DOHH2 (cell line): ENCODE measurements around the gene CCDC85C.

Experiments
- H3F3A ChIP-seq: fragments of 200-600 bp; sonication (generic), shearing (Covaris generic); 2 replicates; pipeline ENCODE4 v1.6.0; 2016; ENCODE audit warnings: antibody characterized with exemption, mild to moderate bottlenecking; ENCODE audit not compliant: control insufficient read depth, insufficient read depth
- H3K27ac ChIP-seq: fragments of 200-600 bp; sonication (generic); 2 replicates; pipeline ENCODE4 v1.5.1; 2014; ENCODE audit warnings: low read depth, mild to moderate bottlenecking, low read length, moderate library complexity
- H3K27me3 ChIP-seq: fragments of 200-600 bp; sonication (generic); 2 replicates; pipeline ENCODE4 v1.6.1; 2014; ENCODE audit warnings: mild to moderate bottlenecking, low read length, mixed read lengths; ENCODE audit not compliant: control insufficient read depth
- H3K36me3 ChIP-seq: fragments of 200-600 bp; sonication (generic); 2 replicates; pipeline ENCODE4 v1.6.1; 2014; ENCODE audit warnings: mild to moderate bottlenecking, low read length, moderate library complexity, mixed read lengths; ENCODE audit not compliant: control insufficient read depth
- H3K4me1 ChIP-seq: fragments of 200-600 bp; sonication (generic); 2 replicates; pipeline ENCODE4 v1.6.1; 2014; ENCODE audit warnings: mild to moderate bottlenecking, low read length, mixed read lengths; ENCODE audit not compliant: control insufficient read depth
- H3K4me2 ChIP-seq: fragments of 200-600 bp; sonication (generic); 2 replicates; pipeline ENCODE4 v1.6.0; 2014; ENCODE audit warnings: mild to moderate bottlenecking, low read length, moderate library complexity
- H3K4me3 ChIP-seq: fragments of 200-600 bp; sonication (generic); 2 replicates; pipeline ENCODE4 v1.5.1; 2014; ENCODE audit warnings: mild to moderate bottlenecking, low read length, mixed read lengths
- H3K79me2 ChIP-seq: fragments of 200-600 bp; sonication (generic); 2 replicates; pipeline ENCODE4 v1.6.1; 2014; ENCODE audit warnings: mild to moderate bottlenecking, low read length, mixed read lengths; ENCODE audit not compliant: control insufficient read depth
- H3K9me2 ChIP-seq: fragments of 200-600 bp; sonication (generic); replicated peaks from 2 replicates; pipeline ENCODE4 v1.6.1; 2014; ENCODE audit warnings: mild to moderate bottlenecking, low read length, mixed read lengths; ENCODE audit not compliant: control insufficient read depth
- H3K9me3 ChIP-seq: fragments of 200-600 bp; sonication (generic); 2 replicates; pipeline ENCODE4 v1.6.1; 2014; ENCODE audit warnings: antibody characterized with exemption, low read length, mixed read lengths; ENCODE audit not compliant: control insufficient read depth, insufficient read depth
- H4K20me1 ChIP-seq: fragments of 200-600 bp; sonication (generic); 2 replicates; pipeline ENCODE4 v1.6.0; 2014; ENCODE audit warnings: low read depth, mild to moderate bottlenecking, antibody characterized with exemption, low read length, moderate library complexity; ENCODE audit not compliant: control insufficient read depth, insufficient read depth
- CTCF ChIP-seq: fragments of 200-600 bp; sonication (generic); IDR thresholded peaks from one replicate; pipeline ENCODE4 v1.5.1; 2014; ENCODE audit warnings: antibody characterized with exemption, mild to moderate bottlenecking, low read depth, low read length; ENCODE audit not compliant: poor library complexity, severe bottlenecking
- EZH2phosphoT487 ChIP-seq: fragments of 200-600 bp; sonication (generic); IDR thresholded peaks from 2 replicates; pipeline ENCODE4 v1.6.1; 2017; ENCODE audit warnings: borderline replicate concordance, mild to moderate bottlenecking, antibody characterized with exemption, low read length, moderate library complexity, mixed read lengths

The CCDC85C gene

GRCh38 chr14:99570544-99571302 lies 33.3 kb downstream of the CCDC85C start:
- Histone ChIP-seq H3K4me3 (no peak overlapping the region), H3K9me2 (no peaks in the 10 kb centered on the region), H3K4me1 (peaks cover 37% of the 10 kb centered on the region), H3K4me2 (no peak overlapping the region), H3K36me3 (no peaks in the 10 kb centered on the region), H3K9me3 (no peaks in the 10 kb centered on the region), H3K27ac (no peak overlapping the region), H3K79me2 (no peaks in the 10 kb centered on the region), H4K20me1 (no peaks in the 10 kb centered on the region), H3F3A (no peaks in the 10 kb centered on the region), H3K27me3 (0 out of 2 replicates have a peak, but pooled peaks cover 7% of the 10 kb centered on the region)
- TF ChIP-seq EZH2phosphoT487 (no peak), CTCF (no peak)

- H3K9me3 ChIP-seq, result no peaks in the 10 kb centered on the region
- H3K4me1 ChIP-seq, result peaks cover 37% of the 10 kb centered on the region
- no peaks in the 10 kb centered on the region for H3K36me3 ChIP-seq
- H3K4me3 ChIP-seq, result no peak overlapping the region
- H3K79me2 ChIP-seq, result no peaks in the 10 kb centered on the region
- H3F3A ChIP-seq, result no peaks in the 10 kb centered on the region
- TF ChIP-seq EZH2phosphoT487 (no peak), CTCF (no peak)
- H3K27me3 ChIP-seq, result 0 out of 2 replicates have a peak, but pooled peaks cover 7% of the 10 kb centered on the region
- no peaks in the 10 kb centered on the region for H4K20me1 ChIP-seq
- no peak overlapping the region for H3K4me2 ChIP-seq
- no peaks in the 10 kb centered on the region for H3K9me2 ChIP-seq
- H3K27ac ChIP-seq, result no peak overlapping the region
These were observed 34.1 kb downstream of the CCDC85C start for GRCh38 chr14:99569725-99570543.

GRCh38 chr14:99568567-99569560 lies 35.1 kb downstream of the CCDC85C start:
- no peaks in the 10 kb centered on the region for H3K9me2 ChIP-seq
- no peak overlapping the region for H3K27ac ChIP-seq
- 0 out of 2 replicates have a peak, but pooled peaks cover 4% of the 10 kb centered on the region for H3K27me3 ChIP-seq
- H3K79me2 ChIP-seq, result no peaks in the 10 kb centered on the region
- H3K9me3 ChIP-seq, result no peaks in the 10 kb centered on the region
- no peak overlapping the region for H3K4me3 ChIP-seq
- no peak overlapping the region for H3K4me2 ChIP-seq
- TF ChIP-seq EZH2phosphoT487 (no peak), CTCF (no peak)
- no peaks in the 10 kb centered on the region for H3K36me3 ChIP-seq
- peaks cover 37% of the 10 kb centered on the region for H3K4me1 ChIP-seq
- no peaks in the 10 kb centered on the region for H4K20me1 ChIP-seq
- H3F3A ChIP-seq, result no peaks in the 10 kb centered on the region
